Fibroblast of skin of scalp (primary cell): ENCODE measurements around the gene SDF2L1. TPM values are rescaled to one million over a fixed set of nuclear protein-coding genes. Genes with fewer than 3 reads are reported as not detected.
"Not testable (repeated sequence)": the region's sequence is repeated elsewhere in the genome, so short reads cannot be mapped to it uniquely, and the experiment has no call there.

Experiments
- DNase-seq: peaks from one replicate; pipeline ENCODE4 v3.0.0-alpha.2; 2013
- polyA plus RNA-seq, 2 experiments: library from polyadenylated mRNA; unstranded; fragments of 120-200 nt; gene quantifications; one replicate each; pipeline ENCODE4 v1.2.1, GENCODE V29; 2013; ENCODE audit not compliant: insufficient read length in 2 of 2

The SDF2L1 gene, protein sequence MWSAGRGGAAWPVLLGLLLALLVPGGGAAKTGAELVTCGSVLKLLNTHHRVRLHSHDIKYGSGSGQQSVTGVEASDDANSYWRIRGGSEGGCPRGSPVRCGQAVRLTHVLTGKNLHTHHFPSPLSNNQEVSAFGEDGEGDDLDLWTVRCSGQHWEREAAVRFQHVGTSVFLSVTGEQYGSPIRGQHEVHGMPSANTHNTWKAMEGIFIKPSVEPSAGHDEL
- 41.7 TPM for polyA plus RNA-seq (2013, experiment 1 of 2; ENCODE audit: insufficient read length)
- polyA plus RNA-seq (2013, experiment 2 of 2; ENCODE audit: insufficient read length) = 39.1 TPM

DNA sequence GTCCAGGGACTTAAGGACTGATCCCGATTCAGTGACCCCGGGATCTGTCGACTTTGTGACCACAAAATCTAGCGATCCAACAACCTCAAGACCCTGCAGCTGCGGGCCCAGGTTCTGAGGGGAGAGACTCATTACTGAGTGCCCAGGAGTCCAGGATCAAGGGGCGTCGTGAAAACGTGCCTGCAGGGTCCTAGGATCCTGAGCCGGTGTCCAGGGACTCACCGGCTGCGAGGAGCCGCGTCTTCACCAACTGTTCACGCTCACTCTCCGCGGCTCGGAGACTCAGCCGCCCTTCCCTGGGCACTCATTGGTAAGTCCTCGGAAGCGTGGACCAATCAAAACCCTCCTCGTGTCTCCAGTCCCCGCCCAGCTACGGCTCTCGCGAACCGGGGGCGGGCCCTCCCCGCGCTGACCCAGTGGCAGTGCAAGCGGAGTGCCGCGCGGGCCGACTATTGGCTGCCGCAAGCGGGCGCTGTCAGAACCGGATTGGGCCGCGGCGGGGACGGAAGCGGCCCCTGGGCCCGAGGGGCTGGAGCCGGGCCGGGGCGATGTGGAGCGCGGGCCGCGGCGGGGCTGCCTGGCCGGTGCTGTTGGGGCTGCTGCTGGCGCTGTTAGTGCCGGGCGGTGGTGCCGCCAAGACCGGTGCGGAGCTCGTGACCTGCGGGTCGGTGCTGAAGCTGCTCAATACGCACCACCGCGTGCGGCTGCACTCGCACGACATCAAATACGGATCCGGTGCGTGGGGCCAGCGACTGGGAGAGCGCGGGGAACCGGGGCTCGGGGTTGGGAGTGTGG lies at the start of gene SDF2L1:
Gene SDF2L1, plus strand, starts transcription at position 514 of the 795 bp plus-strand sequence. Its CDS starts 35 bp downstream, at position 549.
- DNase-seq = peak; percentile 99

DNA sequence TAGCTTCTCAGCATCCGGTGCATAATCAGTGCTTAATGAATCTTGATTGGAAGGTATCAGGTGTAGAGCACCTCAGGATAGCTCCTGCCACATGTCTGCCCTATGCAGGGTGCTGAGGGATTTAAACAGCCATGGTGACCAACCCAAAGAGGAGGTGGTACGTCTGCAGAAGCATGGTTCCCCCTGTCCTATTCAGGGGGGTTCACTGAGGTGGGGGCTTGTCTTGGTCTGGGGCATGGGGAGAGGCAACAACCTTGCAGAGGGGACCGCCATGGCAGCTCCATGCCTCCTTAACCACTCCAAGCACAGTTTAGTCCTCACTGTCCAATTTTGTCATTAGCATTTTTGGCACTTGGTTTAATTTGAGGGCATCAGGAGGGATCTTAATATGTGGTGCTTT lies 49.7 kb upstream of the SDF2L1 start:
- DNase-seq = no peak

DNA sequence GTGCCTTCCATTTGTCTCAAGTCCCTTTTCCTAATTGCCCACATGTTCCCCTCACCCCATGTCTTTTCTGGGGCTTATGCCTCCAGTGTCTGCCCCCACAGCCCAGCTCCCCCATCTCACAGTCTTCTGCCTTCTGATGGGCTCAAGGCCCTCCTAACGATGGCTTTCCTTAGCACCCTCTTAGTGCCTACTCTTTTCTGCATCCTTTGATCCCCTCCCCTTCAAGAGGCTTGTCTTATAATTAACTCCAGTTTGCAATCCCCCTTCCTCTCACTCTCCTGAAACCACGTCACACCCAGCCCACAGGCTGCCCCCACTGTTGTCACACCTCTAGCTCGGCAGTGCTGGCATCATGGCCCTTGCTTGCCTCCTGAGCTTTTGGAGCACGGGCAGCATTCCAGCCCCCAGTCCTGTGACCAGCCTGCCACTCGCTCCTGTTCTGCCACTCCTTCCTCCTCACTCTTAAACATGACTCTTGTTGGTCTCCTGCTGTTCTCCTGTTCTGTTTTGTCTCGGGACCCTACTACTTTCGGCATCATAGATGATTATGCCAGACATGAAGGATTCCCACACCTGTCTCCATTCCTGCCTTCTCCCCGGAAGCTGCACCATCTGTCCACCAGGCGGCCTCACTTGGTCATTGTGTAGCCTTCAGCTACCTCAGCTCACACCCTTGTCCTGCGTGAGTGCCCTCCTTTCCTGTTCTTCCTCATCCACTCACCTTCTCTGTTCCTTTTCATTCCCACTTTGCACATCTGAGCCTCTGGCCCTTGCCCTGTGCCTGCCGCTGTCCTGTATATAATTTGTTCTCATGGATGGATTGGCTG lies 48.5 kb upstream of the SDF2L1 start:
- DNase-seq = no peak

DNA sequence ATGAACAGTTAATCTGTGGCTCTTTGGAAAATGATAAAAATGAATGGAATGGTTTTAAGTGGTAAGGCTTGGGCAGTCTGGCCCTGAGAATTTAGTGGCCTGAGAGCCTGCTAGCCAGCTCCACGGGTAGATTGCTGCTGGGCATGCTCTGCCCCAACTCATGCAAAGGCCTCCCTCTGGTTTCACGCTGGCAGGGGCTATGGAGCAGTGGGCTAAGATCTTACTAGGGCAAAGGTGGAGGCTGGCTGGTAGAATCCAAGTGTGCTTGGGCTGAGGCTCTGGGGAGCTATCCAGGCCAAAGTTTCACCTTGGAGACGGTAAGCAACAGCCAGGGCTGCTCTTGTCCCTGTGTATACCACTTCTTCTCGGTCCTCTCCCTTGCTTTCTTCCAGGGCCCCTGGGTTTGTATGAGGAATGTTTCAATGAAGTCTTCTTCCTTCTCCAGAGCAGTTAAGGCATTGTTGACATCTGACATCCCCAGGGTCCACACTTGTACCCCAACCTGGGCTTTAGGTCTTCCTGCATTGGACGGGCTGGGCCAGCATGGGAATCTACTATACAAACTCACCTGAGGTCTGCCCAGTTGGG lies 47.1 kb upstream of the SDF2L1 start:
- DNase-seq = no peak

DNA sequence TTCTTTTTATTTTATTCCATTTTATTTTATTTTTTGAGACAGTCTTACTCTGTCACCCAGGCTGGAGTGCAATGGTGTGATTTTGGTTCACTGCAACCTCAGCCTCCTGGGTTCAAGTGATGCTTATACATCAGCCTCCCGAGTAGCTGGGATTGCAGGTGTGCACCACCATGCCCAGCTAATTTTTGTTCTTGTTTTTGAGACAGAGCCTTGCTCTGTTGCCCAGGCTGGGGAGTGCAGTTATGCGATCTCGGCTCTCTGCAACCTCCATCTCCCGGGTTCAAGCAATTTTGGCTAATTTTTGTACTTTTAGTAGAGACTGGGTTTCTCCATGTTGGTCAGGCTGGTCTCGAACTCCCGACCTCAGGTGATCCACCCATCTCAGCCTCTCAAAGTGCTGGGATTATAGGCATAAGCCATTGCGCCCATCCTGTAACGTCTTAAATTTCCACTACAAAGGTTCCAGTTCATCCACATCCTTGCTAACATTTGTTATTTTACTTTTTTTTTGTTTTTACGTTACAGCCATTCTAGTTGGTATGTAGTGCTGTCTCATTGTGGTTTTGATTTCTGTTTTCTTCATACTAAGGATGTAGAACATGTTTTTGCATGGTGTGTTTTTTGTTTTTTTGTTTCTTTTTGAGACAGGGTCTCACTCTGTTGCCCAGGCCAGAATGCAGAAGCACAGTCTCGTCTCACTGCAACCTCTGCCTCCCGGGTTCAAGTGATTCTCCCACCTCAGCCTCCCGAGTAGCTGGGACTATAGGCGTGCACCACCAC lies 45.6 kb upstream of the SDF2L1 start:
- DNase-seq = not testable (repeated sequence)

DNA sequence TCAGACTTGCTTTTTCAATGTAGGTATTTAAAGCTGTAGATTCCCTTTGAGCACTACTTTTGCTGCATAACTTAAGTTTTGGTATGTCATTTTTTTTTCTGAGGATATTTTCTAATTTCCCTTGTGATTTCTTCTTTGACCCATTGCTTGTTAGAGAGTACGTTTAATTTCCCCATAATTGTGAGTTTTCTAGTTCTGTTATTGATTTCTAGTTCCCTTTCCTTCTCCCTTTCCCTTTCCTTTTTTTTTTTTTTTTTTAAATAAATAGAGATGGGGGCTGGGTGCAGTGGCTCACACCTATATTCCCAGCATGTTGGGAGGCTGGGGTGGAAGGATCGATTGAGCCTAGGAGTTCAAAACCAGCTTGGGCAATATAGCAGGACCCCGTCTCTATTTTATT lies 43.8 kb upstream of the SDF2L1 start:
- no peak for DNase-seq

DNA sequence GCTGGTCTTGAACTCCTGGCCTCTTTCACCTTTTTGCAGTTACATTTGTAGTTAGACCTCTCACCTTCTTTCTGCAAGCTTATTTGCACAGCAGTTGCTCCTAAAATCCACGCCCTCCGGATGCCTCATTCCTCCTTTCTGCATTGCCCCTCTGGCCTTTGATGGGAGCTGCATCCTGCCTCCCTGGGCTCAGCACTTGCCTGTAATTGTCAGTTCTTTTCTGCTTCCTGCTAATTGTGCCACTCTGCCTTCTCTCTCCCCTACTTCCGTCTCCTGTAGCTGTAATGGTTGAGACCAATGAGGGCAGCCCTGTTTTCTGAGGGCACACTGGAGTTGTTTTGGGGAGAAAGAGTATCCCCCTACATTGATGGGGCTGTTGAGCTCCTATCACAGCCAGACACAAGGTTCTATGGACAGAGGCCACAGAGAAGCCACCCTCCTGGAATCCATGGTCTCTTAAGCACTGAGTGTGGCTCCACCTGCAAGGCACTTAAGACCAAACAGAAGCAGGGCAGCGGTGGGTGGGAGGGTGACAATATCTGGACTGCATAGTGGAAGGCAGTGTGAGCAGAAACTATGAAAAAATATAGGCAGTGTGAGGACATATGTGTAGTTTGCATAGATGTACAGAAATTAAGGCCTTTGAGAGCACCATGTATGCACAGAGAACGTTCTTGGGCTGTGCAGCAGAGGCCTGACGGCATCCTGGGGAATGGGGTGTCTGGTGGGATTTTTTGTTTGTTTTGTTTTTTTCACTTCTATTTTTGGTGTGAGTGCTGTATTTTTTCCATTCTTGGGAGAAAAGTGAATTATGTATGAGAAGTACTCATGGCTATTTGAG lies 42.8 kb upstream of the SDF2L1 start:
- DNase-seq = no peak

DNA sequence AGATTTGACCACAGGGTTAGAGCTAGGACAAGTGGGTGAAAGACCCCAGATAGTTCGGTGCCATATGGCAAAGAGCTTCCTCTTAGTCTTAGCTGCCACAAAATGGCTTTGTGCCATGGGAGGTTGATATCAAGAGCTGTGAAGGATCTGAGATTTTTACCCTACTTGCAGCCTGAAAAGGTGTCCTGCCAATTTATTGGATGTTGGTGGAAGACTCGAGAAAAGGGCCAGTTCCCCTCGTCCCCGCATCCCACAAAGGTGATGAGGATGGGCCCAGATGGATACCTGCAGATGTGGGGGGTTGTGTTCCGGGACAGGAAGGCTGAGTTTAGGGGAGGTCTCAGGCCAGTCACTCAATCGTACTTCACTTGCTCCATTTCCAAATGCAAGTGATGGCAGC lies 39.5 kb upstream of the SDF2L1 start:
- DNase-seq = no peak

DNA sequence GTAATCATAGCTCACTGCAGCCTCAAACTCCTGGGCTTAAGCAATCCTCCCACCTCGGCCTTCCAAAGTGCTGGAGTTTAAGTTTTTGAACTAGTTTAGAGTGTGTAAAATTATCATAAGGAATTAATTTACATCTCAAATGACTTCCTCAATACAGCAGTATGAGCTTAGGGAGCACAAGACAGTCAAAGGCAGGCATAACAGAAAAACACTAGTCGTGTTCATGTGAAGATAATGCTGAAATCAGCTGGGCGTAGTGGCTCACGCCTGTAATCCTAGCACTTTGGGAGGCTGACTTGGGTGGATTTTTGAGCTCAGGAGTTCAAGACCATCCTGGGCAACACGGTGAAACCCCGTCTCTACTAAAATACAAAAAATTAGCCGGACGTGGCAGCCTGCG lies 38.1 kb upstream of the SDF2L1 start:
- no peak for DNase-seq

DNA sequence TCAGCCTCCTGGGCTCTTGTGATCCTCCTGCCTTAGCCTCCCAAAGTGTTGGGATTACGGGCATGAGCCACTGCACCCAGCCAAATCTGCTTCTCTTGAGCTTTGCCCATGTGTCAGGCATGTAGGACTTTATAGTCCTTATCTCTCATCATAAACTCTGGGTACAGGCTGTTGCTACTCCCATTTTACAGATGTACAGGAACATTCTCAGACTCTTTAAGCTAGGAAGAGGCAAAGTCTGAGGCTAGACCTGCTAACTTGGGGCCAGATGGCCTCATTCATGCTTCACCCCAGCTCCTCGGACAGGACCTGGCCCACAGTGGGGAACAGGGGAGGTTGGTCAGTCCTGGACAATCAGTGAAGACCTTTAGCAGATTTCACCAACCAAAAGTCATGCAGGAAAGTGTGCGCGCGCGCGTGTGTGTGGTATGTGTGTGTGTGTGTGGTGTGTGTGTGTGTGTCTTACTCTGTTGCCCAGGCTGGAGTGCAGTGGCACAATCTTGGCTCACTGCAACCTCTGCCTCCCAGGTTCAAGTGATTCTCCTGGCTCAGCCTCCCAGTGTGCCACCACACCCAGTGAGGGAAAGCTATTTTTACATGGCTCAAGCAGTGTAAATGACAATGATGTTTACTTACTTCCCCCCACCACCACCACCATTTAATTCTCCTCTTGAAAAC lies 36.1 kb upstream of the SDF2L1 start:
- DNase-seq = no peak

DNA sequence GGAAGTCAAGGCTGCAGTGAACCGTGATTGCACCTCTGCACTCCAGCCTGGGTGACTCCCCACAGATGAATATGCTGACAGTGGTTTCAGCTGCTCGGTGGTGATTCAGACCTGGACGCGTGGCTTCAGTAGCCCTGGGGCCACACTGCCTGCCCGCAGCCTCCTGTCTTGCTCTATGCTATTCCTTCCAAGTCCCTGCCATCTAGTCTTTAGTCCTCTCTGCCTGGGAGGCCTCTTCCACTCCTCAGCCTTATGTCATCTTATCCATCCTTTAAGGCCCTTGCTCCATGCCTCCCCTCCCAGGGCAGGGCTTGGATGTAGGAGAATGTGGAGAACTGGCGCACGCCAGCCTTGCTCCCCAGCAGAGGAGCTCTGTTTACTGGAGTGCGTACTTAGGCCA lies 35.3 kb upstream of the SDF2L1 start:
- no peak for DNase-seq

DNA sequence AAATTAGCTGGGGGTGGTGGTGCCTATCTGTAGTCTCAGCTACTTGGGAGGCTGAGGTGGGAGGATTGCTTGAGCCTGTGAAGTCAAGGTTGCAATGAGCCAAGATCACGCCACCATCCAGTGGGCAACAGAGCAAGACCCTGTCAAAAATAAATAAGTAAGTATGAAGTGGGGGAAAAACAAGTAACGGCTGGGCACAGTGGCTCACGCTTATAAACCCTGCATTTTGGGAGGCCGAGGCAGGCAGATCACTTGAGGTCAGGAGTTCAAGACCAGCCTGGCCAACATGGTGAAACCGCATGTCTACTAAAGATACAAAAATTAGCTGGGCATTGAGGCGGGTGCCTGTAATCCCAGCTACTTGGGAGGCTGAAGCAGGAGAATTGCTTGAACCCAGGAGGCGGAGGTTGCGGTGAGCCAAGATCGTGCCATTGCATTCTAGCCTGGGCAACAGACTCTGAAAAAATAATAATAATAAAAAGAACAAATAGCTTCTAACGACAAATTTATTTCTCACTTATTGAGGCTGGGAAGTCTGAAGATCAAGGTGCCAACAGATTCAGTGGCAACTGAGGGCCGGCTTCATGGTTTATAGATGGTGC lies 32.4 kb upstream of the SDF2L1 start:
- DNase-seq = not testable (repeated sequence)

DNA sequence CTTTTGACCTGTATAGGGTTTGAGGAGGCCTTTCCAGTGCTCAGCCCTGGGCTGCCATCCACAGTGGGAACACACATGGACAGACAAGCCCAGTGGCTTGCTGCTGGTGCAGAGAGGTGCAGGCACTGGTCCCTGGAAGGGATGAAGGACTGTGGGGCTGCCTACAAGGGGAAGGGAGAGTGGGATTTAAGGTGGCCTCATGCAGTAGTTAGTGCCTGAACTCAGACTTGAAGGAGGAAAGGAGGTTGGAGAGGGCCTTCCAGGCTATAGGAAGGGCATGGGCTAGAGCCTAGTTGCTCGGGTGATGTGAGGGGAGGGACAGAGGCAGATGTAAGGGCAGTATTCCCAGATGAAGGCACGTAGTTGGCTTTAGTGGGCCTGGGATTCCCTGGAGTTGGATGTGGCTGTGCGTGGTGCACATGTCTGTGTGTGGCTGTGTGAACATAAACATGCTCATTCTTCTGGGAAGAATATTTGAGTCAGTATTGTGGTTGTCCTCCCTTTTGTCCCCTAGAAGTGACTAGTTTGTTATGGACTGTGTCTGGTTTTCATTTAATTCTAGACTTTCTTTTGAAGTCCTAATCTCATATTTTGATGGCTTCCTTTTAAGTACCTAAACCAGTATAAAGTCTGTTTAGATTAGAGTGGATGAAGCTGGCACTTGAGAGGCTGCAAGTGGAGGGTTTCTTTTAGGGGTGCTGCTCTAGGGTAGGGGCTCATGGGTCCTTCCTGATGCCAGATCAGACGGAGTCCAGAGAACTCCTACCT lies 30.7 kb upstream of the SDF2L1 start:
- no peak for DNase-seq

DNA sequence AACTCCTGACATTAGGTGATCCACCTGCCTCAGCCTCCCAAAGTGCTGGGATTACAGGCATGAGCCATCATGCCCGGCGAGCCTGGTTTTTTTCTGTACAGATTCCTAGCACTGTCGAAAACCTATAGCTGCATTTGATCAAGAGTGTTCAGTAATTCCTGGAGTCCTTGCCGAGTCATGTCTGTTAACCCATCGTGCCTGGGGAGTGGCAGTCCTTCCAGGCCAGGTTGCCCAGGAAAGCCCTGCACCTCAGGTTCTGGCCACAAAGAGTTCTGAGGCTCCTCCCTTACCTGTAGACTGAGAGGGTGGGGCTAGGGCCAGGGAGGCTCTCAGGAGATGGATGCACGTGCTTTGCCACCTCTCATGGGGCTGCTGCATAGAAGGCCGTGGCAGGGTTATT lies 29.2 kb upstream of the SDF2L1 start:
- no peak for DNase-seq

DNA sequence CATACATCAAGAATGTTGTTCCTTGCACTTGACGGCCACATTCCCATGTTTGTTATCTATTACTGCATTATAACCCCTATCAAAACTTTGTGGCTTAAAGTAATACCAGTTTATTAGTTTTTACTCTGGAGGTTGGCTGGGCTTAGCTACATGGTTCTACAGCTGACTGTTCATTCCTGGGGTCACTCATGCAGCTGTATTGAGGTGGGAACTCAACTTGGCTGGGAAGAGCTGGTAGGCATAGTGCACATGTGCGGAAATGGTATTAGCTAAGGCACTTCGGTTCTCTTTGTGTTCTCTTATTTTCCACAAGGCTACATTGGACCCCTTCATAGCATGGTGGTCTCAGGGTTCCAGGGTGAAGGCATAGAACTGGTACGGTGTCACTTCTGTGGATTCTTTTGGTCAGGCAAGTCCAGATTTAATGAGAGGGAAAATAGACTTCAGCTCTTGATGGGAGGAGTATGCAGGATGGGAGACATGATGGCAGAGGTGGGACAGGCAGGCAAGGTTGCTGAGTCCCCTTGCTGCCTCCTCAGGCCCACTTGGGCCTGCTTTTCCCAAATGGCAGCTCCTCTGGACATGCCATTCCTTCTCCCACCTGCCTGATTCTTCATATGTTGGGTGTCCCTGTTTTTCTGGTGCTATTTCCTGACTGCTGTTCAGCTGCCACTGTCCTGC lies 28.4 kb upstream of the SDF2L1 start:
- no peak for DNase-seq

DNA sequence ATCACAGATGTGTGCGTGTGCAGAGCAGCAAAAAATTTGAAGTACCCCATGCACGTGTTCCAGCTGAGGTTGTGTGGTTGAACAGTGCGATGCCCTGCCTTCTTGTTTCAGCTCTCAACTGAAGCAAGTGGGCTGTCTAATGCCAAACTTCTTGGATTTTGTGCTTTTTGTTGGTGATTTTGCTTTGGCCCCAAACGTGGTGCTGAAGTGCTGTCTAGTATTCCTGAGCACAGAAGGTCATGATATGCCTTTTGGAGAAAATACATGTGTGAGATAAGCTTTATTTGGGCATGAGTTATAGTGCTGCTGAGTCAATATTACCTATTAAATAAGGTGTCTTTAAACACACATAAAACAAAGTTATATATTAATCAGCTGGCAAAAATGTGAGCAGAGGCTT lies 26.4 kb upstream of the SDF2L1 start:
- no peak for DNase-seq

DNA sequence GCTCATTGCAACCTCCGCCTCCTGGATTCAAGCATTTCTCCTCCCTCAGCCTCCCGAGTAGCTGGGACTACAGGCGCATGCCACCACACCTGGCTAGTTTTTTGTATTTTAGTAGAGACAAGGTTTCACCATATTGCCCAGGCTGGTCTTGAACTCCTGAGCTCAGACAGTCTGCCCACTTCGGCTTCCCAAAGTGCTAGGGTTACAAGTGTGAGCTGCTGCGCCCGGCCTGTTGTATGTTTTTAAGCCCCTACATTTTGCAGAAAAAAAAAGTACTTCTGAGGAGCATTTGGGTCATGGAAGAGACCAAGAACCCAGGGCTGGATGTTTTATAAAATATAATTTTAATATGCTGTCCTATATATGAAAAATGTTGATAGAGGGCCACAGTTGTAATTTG lies 24.8 kb upstream of the SDF2L1 start:
- not testable (repeated sequence) for DNase-seq

DNA sequence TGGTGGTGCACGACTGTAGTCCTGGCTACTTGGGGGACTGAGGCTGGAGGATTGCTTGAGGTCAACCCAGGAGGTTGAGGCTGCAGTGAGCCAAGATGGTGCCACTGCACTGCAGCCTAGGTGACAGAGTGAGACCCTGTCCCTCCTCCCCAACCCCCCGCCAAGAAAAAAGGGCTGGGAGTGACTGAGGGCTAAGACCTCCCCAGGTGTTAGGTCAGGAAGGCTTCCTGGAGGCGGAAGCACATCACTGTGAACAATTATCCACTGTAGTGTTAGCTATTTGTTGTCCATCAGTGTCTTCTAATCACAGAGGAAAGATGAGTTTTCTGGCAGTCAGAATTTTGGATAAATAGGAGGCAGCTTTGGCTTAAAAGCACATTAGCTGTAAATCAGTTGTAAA lies 21.1 kb upstream of the SDF2L1 start:
- DNase-seq = no peak
